Right lobe of liver (tissue), 6 donors: ENCODE data around the gene KHDC1L. TPM values are rescaled to one million over a fixed set of nuclear protein-coding genes. Genes with fewer than 3 reads are reported as not detected.
"Not testable (repeated sequence)": the region's sequence is repeated elsewhere in the genome, so short reads cannot be mapped to it uniquely, and the experiment has no call there.

Source experiments
- ATAC-seq, 4 donors: fragments of 200-7000 bp; cut with Tn5 transposase; one replicate each; pipeline ENCODE4 v1.9.1; 2020; ENCODE audit warnings: mild to moderate bottlenecking in 4 of 4, moderate library complexity in 4 of 4
- DNase-seq, 3 donors: peaks; one replicate each; pipeline ENCODE4 v3.0.0-alpha.2; 2020
- H3K27ac ChIP-seq, 3 donors: fragments of 200-600 bp; one replicate each; pipeline ENCODE4 v1.8.0; 2022
- H3K27me3 ChIP-seq, 2 donors: fragments of 200-600 bp; one replicate each; pipeline ENCODE4 v1.8.0; 2022
- H3K36me3 ChIP-seq, 4 donors: fragments of 200-600 bp; sonication (generic) in 1 of 4; one replicate each; pipeline versions ENCODE4 v1.5.1 to v1.8.0; 2017 to 2022; ENCODE audit warnings: control low read depth in 1 of 4
- H3K4me1 ChIP-seq, 4 donors: fragments of 200-600 bp; sonication (generic) in 1 of 4; one replicate each; pipeline versions ENCODE4 v1.5.1 to v1.8.0; 2017 to 2022; ENCODE audit warnings: control low read depth in 1 of 4
- H3K4me3 ChIP-seq, 3 donors: fragments of 200-600 bp; one replicate each; pipeline ENCODE4 v1.8.0; 2022
- H3K9me3 ChIP-seq, 4 donors: fragments of 200-600 bp; sonication (generic) in 1 of 4; one replicate each; pipeline versions ENCODE4 v1.5.1 to v1.8.0; 2017 to 2022; ENCODE audit warnings: control low read depth in 1 of 4
- CTCF ChIP-seq, 4 donors: fragments of 200-600 bp in 3 of 4; fragments of 450-650 bp in 1 of 4; IDR thresholded peaks; one replicate each; pipeline versions ENCODE4 v1.5.1 to v1.8.0; 2016 to 2022; ENCODE audit warnings: antibody characterized with exemption in 4 of 4, mild to moderate bottlenecking in 2 of 4
- POLR2A ChIP-seq: fragments of 450-650 bp; IDR thresholded peaks from one replicate; pipeline ENCODE4 v1.6.1; 2017; ENCODE audit warnings: antibody characterized with exemption, mild to moderate bottlenecking
- WGBS: methylation state at CpG from one replicate; pipeline ENCODE4 v1.1.6; 2018; ENCODE audit warnings: low coverage, low lambda C conversion rate; ENCODE audit not compliant: insufficient coverage; ENCODE audit errors: missing lambda C conversion rate; 5-methylcytosine and 5-hydroxymethylcytosine counted together
- intact Hi-C, 2 donors: fragments of 100-400 bp; cut with DNase I; formaldehyde crosslinking; loops; one replicate each; pipeline versions ENCODE4 v1.11.2 to v1.14.1; 2022
- total RNA-seq, 6 experiments: library from RNA; depleted of rRNA in 2 of 6; stranded (reverse); fragments of >200 nt in 2 of 6; fragmentation: NEBNext Ultra II Directional in 3 of 6; extraction: Animal tissue kit (Norgen Biotek cat#: 25700) in 3 of 6; gene quantifications; one replicate each; pipeline versions ENCODE4 v1.1.0 to v1.2.4, GENCODE V29; 2016 to 2023
- donor health status: DM: no; HTN: yes; CAD: no.
- donor health status: DM: no; HTN: no; CAD: no.
- donor health status: DM: no; HTN: no; CAD: no.
- donor health status: DM: no; HTN: yes; CAD: no.
- donor health status: DM: no; HTN: yes; CAD: no.

The KHDC1L gene
- total RNA-seq, 6 experiments from 2014 or later, result not detected

- Histone ChIP-seq H3K4me3 (peak within 1 kb of the TSS; percentile 48 to 66 (median 49)), H3K4me1 (no peaks in the 10 kb centered on the region), H3K27ac (no peak within 1 kb of the TSS), H3K36me3 (no peaks in the 10 kb centered on the region), H3K9me3 (no peaks in the 10 kb centered on the region), H3K27me3 (no peaks in the 10 kb centered on the region)
- intact Hi-C loops, result no loop called here
- WGBS, result 10% methylated on average over 4 of the region's 63 CpGs
- ATAC-seq (peak; percentile 68 to 83 (median 76)), DNase-seq (peak in 2 of 3 donors; percentile 32 to 54)
- TF ChIP-seq CTCF (IDR thresholded peaks at IDR 0.05) (no peak), POLR2A (no peak)
These were observed 37.6 kb upstream of the KHDC1L start, which contains the start of gene KHDC1 for GRCh38 chr6:73262671-73263569. Gene KHDC1, minus strand, starts transcription at chr6:73263196. Its CDS starts 20,679 bp downstream, at chr6:73242517.

- ATAC-seq, result no peak
- Histone ChIP-seq H3K36me3 (no peaks in the 10 kb centered on the region), H3K27me3 (no peaks in the 10 kb centered on the region), H3K4me3 (no peak overlapping the region), H3K9me3 (no peaks in the 10 kb centered on the region), H3K27ac (no peak overlapping the region), H3K4me1 (no peaks in the 10 kb centered on the region)
- TF ChIP-seq CTCF (IDR thresholded peaks at IDR 0.05) (no peak), POLR2A (no peak)
- DNase-seq, result no peak
- no CpG with 5 or more reads among the region's 1 CpG for WGBS
- intact Hi-C loops, result no loop called here
These were observed 33.4 kb upstream of the KHDC1L start for GRCh38 chr6:73258721-73259120.

- H3K27me3 ChIP-seq, H3K36me3 ChIP-seq, H3K4me3 ChIP-seq, H3K9me3 ChIP-seq, intact Hi-C loops, DNase-seq, ATAC-seq, H3K27ac ChIP-seq, H3K4me1 ChIP-seq: not testable (repeated sequence)
- 77% methylated on average over 3 of the region's 5 CpGs for WGBS
These were observed 29.0 kb upstream of the KHDC1L start for GRCh38 chr6:73254323-73254722.

- Histone ChIP-seq H3K27me3 (no peaks in the 10 kb centered on the region), H3K36me3 (no peaks in the 10 kb centered on the region), H3K9me3 (no peaks in the 10 kb centered on the region), H3K4me3 (no peak overlapping the region), H3K4me1 (no peaks in the 10 kb centered on the region), H3K27ac (no peak overlapping the region)
- ATAC-seq (no peak), DNase-seq (no peak)
- intact Hi-C loops, result no loop called here
- TF ChIP-seq CTCF (IDR thresholded peaks at IDR 0.05) (no peak), POLR2A (no peak)
- WGBS, result 65% methylated on average over 2 of the region's 2 CpGs
These were observed 27.4 kb upstream of the KHDC1L start for GRCh38 chr6:73252703-73253102.

- DNase-seq (no peak), ATAC-seq (no peak)
- TF ChIP-seq CTCF (IDR thresholded peaks at IDR 0.05), result no peak
- TF ChIP-seq POLR2A, result no peak
- Histone ChIP-seq H3K36me3 (no peaks in the 10 kb centered on the region), H3K27me3 (no peaks in the 10 kb centered on the region), H3K4me1 (no peaks in the 10 kb centered on the region), H3K9me3 (no peaks in the 10 kb centered on the region), H3K4me3 (no peak overlapping the region), H3K27ac (no peak overlapping the region)
- intact Hi-C loops, result no loop called here
These were observed 24.7 kb upstream of the KHDC1L start for GRCh38 chr6:73250016-73250415.
